ENCODE measurements around the gene OR2F1.

The OR2F1 gene, protein sequence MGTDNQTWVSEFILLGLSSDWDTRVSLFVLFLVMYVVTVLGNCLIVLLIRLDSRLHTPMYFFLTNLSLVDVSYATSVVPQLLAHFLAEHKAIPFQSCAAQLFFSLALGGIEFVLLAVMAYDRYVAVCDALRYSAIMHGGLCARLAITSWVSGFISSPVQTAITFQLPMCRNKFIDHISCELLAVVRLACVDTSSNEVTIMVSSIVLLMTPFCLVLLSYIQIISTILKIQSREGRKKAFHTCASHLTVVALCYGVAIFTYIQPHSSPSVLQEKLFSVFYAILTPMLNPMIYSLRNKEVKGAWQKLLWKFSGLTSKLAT

DNA sequence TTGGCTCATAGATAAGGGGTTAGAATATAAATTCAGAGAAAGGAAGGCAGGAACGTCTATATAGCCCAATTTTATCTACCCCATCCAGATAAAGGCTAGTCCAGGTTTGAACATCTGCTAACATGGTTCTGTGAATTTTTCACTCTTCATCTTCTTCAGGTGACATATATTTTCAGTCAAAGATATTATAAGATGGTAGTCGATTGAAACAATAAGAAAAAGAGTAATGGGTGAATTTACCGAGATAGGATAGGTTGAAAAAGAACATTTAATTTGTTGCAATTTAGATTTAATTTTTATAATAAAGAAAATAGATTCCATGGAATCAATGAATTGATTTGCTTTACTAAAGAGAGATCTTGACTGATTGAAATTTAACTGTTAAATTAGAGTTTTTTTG is at the start of gene OR2F1:
OR2F1 (plus strand) TSS at position 301 of the 400 bp plus-strand sequence. CDS start 5,127 bp downstream, outside the sequence.
- no peaks in the 10 kb centered on the region for H3K9me3 Mint-ChIP-seq
- H3K4me1 Mint-ChIP-seq, result no peaks in the 10 kb centered on the region
- H3K4me3 Mint-ChIP-seq, result no peak within 1 kb of the TSS
- no peak for ATAC-seq
- H3K36me3 Mint-ChIP-seq, result no peaks in the 10 kb centered on the region
- H3K27ac Mint-ChIP-seq, result no peak within 1 kb of the TSS
- no peak for DNase-seq (ENCODE audit: low spot score in 2 of 2)

DNA sequence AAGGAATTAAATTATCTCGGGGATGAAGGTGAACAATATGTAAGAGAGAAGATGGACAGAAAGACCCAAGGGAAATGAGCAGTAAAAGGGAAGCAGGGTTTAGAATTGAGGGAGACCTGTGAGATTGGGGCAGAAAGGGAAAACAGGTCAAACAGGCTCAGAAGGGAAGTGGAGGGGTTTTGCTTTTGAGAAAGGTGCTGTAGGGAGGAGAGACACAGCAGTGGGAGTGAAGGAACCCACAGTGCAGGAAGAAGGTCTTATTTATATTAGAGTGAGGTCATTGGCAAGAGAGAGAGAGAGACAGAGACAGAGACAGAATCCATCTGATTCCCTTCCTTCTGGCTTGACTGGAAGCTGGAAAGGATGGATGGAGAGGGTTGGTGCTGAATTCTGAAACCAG is 49.1 kb upstream of the OR2F1 start:
- DNase-seq (ENCODE audit: low spot score in 2 of 2), result no peak
- peaks cover 12% of the 10 kb centered on the region for H3K36me3 Mint-ChIP-seq

DNA sequence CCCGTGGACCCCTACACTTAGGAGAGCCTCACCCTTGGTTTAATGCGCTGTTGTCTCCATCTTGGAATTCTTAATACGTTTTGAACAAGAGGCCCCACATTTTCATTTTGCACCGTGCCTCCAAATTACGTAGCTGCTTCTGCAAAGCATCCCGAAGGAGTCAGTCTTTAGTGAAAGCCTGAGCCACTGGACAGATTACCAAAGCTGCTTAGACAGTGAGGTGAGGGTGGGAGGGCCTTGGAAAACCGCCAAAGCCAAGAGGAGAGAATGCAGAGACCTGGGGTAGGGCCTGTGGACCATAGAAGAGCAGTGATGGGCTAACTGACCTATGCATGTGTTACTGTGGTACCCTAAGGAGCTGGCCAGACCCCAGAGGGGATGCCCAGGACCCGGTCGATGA is 48.5 kb upstream of the OR2F1 start:
- DNase-seq (ENCODE audit: low spot score in 2 of 2), result no peak
- Mint-ChIP-seq H3K4me1 (peaks cover 11% of the 10 kb centered on the region), H3K27ac (no peak overlapping the region)

More for the DNA sequence above, 49.1 kb upstream of the OR2F1 start:
- H3K4me3 Mint-ChIP-seq, result no peak overlapping the region
- ATAC-seq, result no peak
- peak overlapping the region; percentile 2 for H3K27ac Mint-ChIP-seq
- no peaks in the 10 kb centered on the region for H3K9me3 Mint-ChIP-seq
- H3K4me1 Mint-ChIP-seq, result peaks cover 16% of the 10 kb centered on the region

DNA sequence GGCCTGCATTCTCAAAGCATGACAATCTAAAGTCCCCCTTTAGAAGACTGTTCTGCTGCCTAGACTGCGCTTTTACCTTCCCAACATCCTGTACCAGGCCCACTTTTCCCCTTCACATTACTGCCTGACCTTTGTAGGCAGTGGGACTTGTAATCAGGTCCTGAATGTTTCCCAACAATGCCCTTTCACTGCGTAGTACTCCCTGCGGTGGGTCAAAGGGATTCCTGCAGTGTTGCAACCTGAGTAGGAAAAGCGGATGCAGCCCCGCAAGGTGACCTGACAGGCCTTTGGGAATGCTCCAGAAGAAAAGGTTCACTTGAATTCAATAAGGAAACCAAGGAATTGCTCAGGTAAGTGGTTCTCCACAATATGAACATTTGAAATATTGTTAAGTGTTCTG is 47.7 kb upstream of the OR2F1 start:
- no peaks in the 10 kb centered on the region for H3K9me3 Mint-ChIP-seq
- no peak overlapping the region for H3K4me3 Mint-ChIP-seq
- no peak for ATAC-seq
- peaks cover 3% of the 10 kb centered on the region for H3K36me3 Mint-ChIP-seq
- no peak overlapping the region for H3K27ac Mint-ChIP-seq
- no peak for DNase-seq (ENCODE audit: low spot score in 2 of 2)
- H3K4me1 Mint-ChIP-seq, result peaks cover 5% of the 10 kb centered on the region

More for the DNA sequence above, 48.5 kb upstream of the OR2F1 start:
- no peak for ATAC-seq
- Mint-ChIP-seq H3K36me3 (peaks cover 10% of the 10 kb centered on the region), H3K9me3 (no peaks in the 10 kb centered on the region), H3K4me3 (no peak overlapping the region)

DNA sequence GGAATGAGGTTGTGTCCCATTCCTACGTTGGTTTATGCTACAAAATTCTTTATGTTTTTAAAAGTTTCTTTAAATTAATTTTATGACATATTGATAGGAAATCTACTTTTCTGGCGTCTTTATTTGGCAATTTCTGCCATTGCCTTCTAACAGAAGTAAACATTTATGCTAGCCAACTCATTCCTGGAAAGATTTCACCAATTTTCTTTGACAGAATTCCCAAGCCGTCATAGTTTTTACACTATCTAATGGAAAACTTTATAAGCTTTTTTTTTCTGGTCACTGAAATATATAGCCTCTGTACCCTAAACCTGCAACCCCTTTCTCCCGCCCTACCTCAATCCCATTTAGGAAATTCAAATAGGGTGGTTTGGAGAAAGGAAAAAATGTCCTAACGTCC is 46.5 kb upstream of the OR2F1 start:
- H3K27ac Mint-ChIP-seq, result no peak overlapping the region
- H3K4me3 Mint-ChIP-seq, result no peak overlapping the region

GRCh38 chr7:143909863-143910262 is 44.8 kb upstream of the OR2F1 start:
- DNase-seq (ENCODE audit: low spot score in 2 of 2) (no peak), ATAC-seq (no peak)
- H3K4me3 Mint-ChIP-seq, result no peak overlapping the region
- no peak overlapping the region for H3K27ac Mint-ChIP-seq
- H3K36me3 Mint-ChIP-seq, result no peaks in the 10 kb centered on the region
- no peaks in the 10 kb centered on the region for H3K4me1 Mint-ChIP-seq
- H3K9me3 Mint-ChIP-seq, result no peaks in the 10 kb centered on the region

More for the DNA sequence above, 46.5 kb upstream of the OR2F1 start:
- ATAC-seq (no peak), DNase-seq (ENCODE audit: low spot score in 2 of 2) (no peak)
- H3K4me1 Mint-ChIP-seq, result no peaks in the 10 kb centered on the region
- H3K36me3 Mint-ChIP-seq, result no peaks in the 10 kb centered on the region
- H3K9me3 Mint-ChIP-seq, result no peaks in the 10 kb centered on the region

- Mint-ChIP-seq H3K27ac (no peak overlapping the region), H3K9me3 (no peaks in the 10 kb centered on the region), H3K4me3 (no peak overlapping the region), H3K4me1 (no peaks in the 10 kb centered on the region), H3K36me3 (no peaks in the 10 kb centered on the region)
- DNase-seq (ENCODE audit: low spot score in 2 of 2) (no peak), ATAC-seq (no peak)
These were observed 44.0 kb upstream of the OR2F1 start for GRCh38 chr7:143910473-143911248.

- Mint-ChIP-seq H3K4me3 (no peak overlapping the region), H3K4me1 (no peaks in the 10 kb centered on the region), H3K27ac (no peak overlapping the region), H3K36me3 (no peaks in the 10 kb centered on the region), H3K9me3 (no peaks in the 10 kb centered on the region)
- ATAC-seq (no peak), DNase-seq (ENCODE audit: low spot score in 2 of 2) (no peak)
These were observed 40.6 kb upstream of the OR2F1 start for GRCh38 chr7:143913945-143914615.

GRCh38 chr7:143914938-143915652 is 39.5 kb upstream of the OR2F1 start:
- H3K36me3 Mint-ChIP-seq, result no peaks in the 10 kb centered on the region
- no peak overlapping the region for H3K4me3 Mint-ChIP-seq
- ATAC-seq, result no peak
- H3K27ac Mint-ChIP-seq, result no peak overlapping the region
- no peaks in the 10 kb centered on the region for H3K4me1 Mint-ChIP-seq
- DNase-seq (ENCODE audit: low spot score in 2 of 2), result no peak
- no peaks in the 10 kb centered on the region for H3K9me3 Mint-ChIP-seq

DNA sequence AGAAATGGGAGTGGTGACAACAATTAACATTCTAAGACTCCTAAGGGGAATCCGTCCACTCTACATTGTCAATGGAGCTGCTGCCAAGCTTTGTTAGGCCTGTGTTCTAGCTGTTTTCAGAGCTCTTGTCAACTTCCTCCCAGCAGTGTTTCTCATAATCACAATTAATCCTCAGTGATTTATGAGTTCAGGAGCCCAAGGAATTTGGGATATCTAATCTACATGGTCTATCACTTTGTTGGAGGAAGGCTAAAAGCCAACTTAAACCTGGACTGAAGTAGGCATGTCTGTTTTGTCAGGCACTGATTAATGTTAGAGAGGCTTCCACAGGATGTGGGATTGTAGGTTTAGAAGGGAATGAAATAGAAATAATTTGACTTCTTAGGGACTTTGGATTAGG is 29.8 kb upstream of the OR2F1 start:
- ATAC-seq (no peak), DNase-seq (ENCODE audit: low spot score in 2 of 2) (no peak)
- no peak overlapping the region for H3K27ac Mint-ChIP-seq
- no peaks in the 10 kb centered on the region for H3K9me3 Mint-ChIP-seq
- no peak overlapping the region for H3K4me3 Mint-ChIP-seq
- no peaks in the 10 kb centered on the region for H3K36me3 Mint-ChIP-seq
- H3K4me1 Mint-ChIP-seq, result peaks cover 11% of the 10 kb centered on the region

DNA sequence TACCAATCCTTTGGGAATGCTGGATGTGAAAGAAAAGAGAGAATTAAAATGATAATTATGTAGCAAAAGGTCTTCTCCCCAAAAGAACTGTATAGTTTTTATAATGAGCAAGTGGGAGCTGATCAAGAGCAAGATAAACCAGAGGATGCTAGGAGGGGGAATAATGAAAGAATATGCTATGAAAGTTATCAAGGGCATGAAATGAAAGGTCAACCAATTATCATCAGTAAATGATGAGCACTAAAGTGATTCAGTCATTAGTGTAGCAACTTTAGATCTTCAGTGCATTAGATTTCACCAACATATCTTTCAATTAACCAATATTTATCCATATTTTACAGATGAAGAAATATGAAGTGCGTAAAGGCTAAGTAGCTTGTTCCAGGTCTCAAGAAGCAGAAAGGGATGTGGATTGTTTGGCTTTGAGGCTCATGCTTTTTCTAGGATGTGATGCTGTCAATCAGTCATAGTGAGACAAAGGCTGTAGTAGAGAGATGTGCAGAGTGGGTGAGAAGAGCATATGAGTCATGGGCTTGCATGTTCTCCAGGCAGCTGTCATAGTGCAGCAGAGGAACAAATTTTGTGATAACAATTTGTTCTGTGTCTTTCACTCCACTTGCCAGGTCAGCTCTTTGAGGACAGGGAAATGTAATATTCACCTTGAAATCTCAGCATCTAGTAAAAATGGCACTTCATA is 25.3 kb upstream of the OR2F1 start:
- no peak for DNase-seq (ENCODE audit: low spot score in 2 of 2)
- Mint-ChIP-seq H3K9me3 (peaks cover 7% of the 10 kb centered on the region), H3K4me3 (no peak overlapping the region), H3K36me3 (no peaks in the 10 kb centered on the region), H3K27ac (peak overlapping the region; percentile 30), H3K4me1 (peaks cover 19% of the 10 kb centered on the region)
- peak; percentile 100 for ATAC-seq

DNA sequence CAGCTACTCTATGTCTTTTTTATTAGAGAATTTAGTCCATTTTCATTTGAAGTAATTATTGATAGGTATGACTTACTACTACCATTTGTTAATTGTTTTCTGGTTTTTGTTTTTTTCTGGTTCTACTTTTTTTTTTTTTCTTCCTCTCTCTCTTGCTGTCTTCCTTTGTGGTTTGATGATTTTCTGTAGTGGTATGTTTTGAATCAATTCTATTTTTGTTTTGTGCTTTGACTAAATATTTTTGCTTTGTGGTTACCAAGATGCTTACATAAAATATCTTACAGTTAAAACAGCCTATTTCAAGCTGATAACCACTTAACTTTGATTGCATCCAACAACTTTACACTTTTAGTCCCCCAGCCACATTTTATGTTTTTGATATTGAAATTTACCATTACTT is 22.9 kb upstream of the OR2F1 start:
- H3K4me1 Mint-ChIP-seq, result peaks cover 19% of the 10 kb centered on the region
- no peak overlapping the region for H3K4me3 Mint-ChIP-seq
- ATAC-seq (no peak), DNase-seq (ENCODE audit: low spot score in 2 of 2) (no peak)
- H3K9me3 Mint-ChIP-seq, result peaks cover 7% of the 10 kb centered on the region
- no peaks in the 10 kb centered on the region for H3K36me3 Mint-ChIP-seq
- no peak overlapping the region for H3K27ac Mint-ChIP-seq

DNA sequence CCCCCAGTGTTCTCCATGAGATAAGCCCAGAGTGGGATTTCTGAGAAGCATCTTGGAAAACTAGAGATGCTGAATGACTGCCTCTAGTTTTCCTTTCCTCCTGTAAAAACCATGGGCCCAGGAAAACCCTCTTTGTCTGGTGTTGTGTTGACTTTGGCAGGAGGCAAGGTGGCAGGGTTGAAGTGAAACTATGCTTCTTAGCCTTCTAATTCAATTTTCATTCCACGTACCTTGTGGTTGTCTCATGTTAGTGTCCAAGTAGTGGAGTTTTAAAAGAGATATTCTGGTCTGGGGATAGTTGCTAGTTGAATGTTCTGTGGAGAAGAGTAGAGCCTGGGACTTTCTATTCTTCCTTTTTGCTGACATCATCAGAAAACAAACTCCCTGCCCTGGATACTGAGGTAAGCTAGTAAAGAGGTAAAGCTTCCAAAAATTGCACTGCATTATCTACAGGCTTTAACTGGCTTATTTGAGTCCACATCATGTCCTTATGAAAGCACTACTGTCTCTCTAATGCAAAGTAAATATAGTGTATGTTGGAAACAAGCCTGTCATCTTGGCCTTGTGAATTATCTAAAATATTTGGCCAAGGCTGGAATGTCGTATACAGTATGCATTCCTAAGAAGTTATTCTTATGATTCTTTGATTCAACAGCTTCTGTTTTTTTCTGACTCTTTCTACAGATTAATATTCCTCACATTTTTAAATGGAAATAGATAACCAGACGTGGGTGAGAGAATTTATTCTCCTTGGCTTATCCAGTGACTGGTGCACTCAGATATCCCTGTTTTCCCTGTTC is 19.9 kb upstream of the OR2F1 start, which contains the start of gene OR2F2:
OR2F2 (plus strand) TSS at position 708 of the 800 bp plus-strand sequence; CDS start at position 708, 0 bp downstream.
- DNase-seq (ENCODE audit: low spot score in 2 of 2), result no peak
- peaks cover 9% of the 10 kb centered on the region for H3K4me1 Mint-ChIP-seq
- no peaks in the 10 kb centered on the region for H3K36me3 Mint-ChIP-seq
- no peak within 1 kb of the TSS for H3K4me3 Mint-ChIP-seq
- peaks cover 7% of the 10 kb centered on the region for H3K9me3 Mint-ChIP-seq
- no peak within 1 kb of the TSS for H3K27ac Mint-ChIP-seq
- no peak for ATAC-seq

Measured in stimulated activated effector memory CD8-positive, alpha-beta T cell treated with anti-CD3 and anti-CD28 coated beads, Interleukin-12 subunit alpha, Interleukin-12 subunit beta, amount 100 ng/mL, for 72 hours (primary cell).